Cardiac muscle cell (in vitro differentiated cells and primary cell): ENCODE data around the gene SLAMF7. TPM values are rescaled to one million over a fixed set of nuclear protein-coding genes. Genes with fewer than 3 reads are reported as not detected.

ENCODE experiments used
- DNase-seq, 2 donors: peaks; one replicate each; pipeline versions ENCODE4 v3.0.0 to v3.0.0-alpha.2; 2010 to 2017; ENCODE audit warnings: low read depth in 1 of 2, low spot score in 1 of 2
- H3K27ac ChIP-seq: fragments of 200-600 bp; sonication (generic); 2 replicates; pipeline ENCODE4 v1.5.1; 2016
- H3K27me3 ChIP-seq: fragments of 200-600 bp; sonication (generic); 2 replicates; pipeline ENCODE4 v1.6.0; 2016; ENCODE audit warnings: control low read depth
- H3K36me3 ChIP-seq: fragments of 200-600 bp; sonication (generic); 2 replicates; pipeline ENCODE4 v1.5.1; 2016; ENCODE audit warnings: control low read depth
- H3K4me1 ChIP-seq: fragments of 200-600 bp; sonication (generic); 2 replicates; pipeline ENCODE4 v1.8.1; 2017; ENCODE audit warnings: low read depth, mild to moderate bottlenecking, mixed run types
- H3K4me3 ChIP-seq: fragments of 200-600 bp; sonication (generic); 2 replicates; pipeline ENCODE4 v1.5.1; 2016; ENCODE audit warnings: mild to moderate bottlenecking
- H3K9me3 ChIP-seq: fragments of 200-600 bp; sonication (generic); 2 replicates; pipeline ENCODE4 v1.5.1; 2017; ENCODE audit warnings: low read depth, mild to moderate bottlenecking, control low read depth
- CTCF ChIP-seq: IDR thresholded peaks from 2 replicates; pipeline ENCODE4 v1.5.1; 2012; ENCODE audit warnings: low read depth, mild to moderate bottlenecking, low read length
- polyA plus RNA-seq: library from polyadenylated mRNA; unstranded; fragments of >200 nt; fragmentation: Nextera tagmentation; extraction: Ambion mirVana; gene quantifications from 2 replicates; pipeline ENCODE4 v1.2.1, GENCODE V29; 2016
- total RNA-seq: library from RNA; depleted of rRNA; stranded (reverse); fragments of >200 nt; gene quantifications from 2 replicates; pipeline ENCODE4 v1.2.3, GENCODE V29; 2016

The SLAMF7 gene
- total and polyA plus RNA-seq, 2 experiments from 2014 or later: not detected

GRCh38 chr1:160753594-160753993 is 14.5 kb downstream of the SLAMF7 start:
- no peak overlapping the region for H3K4me3 ChIP-seq
- no peak overlapping the region for H3K27ac ChIP-seq
- no peak for DNase-seq
- no peaks in the 10 kb centered on the region for H3K36me3 ChIP-seq
- no peaks in the 10 kb centered on the region for H3K4me1 ChIP-seq
- H3K27me3 ChIP-seq: peaks cover 5% of the 10 kb centered on the region
- H3K9me3 ChIP-seq: no peaks in the 10 kb centered on the region
- no peak for TF ChIP-seq CTCF

GRCh38 chr1:160755461-160755860 is 16.4 kb downstream of the SLAMF7 start:
- TF ChIP-seq CTCF: no peak
- H3K27me3 ChIP-seq: peaks cover 5% of the 10 kb centered on the region
- H3K36me3 ChIP-seq: no peaks in the 10 kb centered on the region

GRCh38 chr1:160755911-160756848 is 17.1 kb downstream of the SLAMF7 start:
- Histone ChIP-seq H3K27me3 (peaks cover under 1% of the 10 kb centered on the region), H3K4me3 (no peak overlapping the region), H3K36me3 (no peaks in the 10 kb centered on the region), H3K4me1 (no peaks in the 10 kb centered on the region), H3K27ac (no peak overlapping the region), H3K9me3 (no peaks in the 10 kb centered on the region)
- TF ChIP-seq CTCF: no peak
- no peak for DNase-seq

More at GRCh38 chr1:160755461-160755860, 16.4 kb downstream of the SLAMF7 start:
- Histone ChIP-seq H3K4me3 (no peak overlapping the region), H3K9me3 (no peaks in the 10 kb centered on the region), H3K27ac (no peak overlapping the region), H3K4me1 (no peaks in the 10 kb centered on the region)
- no peak for DNase-seq

GRCh38 chr1:160756849-160757201 is 17.8 kb downstream of the SLAMF7 start:
- no peak for TF ChIP-seq CTCF
- no peak overlapping the region for H3K4me3 ChIP-seq
- DNase-seq: no peak

GRCh38 chr1:160758521-160758920 is 19.5 kb downstream of the SLAMF7 start:
- no peak for TF ChIP-seq CTCF
- H3K4me3 ChIP-seq: no peak overlapping the region
- no peaks in the 10 kb centered on the region for H3K9me3 ChIP-seq
- no peaks in the 10 kb centered on the region for H3K4me1 ChIP-seq
- no peak overlapping the region for H3K27ac ChIP-seq
- H3K27me3 ChIP-seq: no peaks in the 10 kb centered on the region
- DNase-seq: no peak
- H3K36me3 ChIP-seq: no peaks in the 10 kb centered on the region

More at GRCh38 chr1:160756849-160757201, 17.8 kb downstream of the SLAMF7 start:
- H3K27me3 ChIP-seq: no peaks in the 10 kb centered on the region
- H3K9me3 ChIP-seq: no peaks in the 10 kb centered on the region
- no peaks in the 10 kb centered on the region for H3K36me3 ChIP-seq
- H3K27ac ChIP-seq: no peak overlapping the region
- H3K4me1 ChIP-seq: no peaks in the 10 kb centered on the region
